HEK293 (cell line): ENCODE data around the gene PALD1.

ENCODE experiments used
- CTCF ChIA-PET: fragments of 350-600 bp; formaldehyde crosslinking; extraction: SDS; loops from one replicate; lab custom pipeline; 2021; ENCODE audit warnings: antibody characterized with exemption; lab: Yijun Ruan, JAX
- POLR2A ChIA-PET: fragments of 300-600 bp; formaldehyde crosslinking; extraction: SDS; loops from one replicate; lab custom pipeline; 2020; ENCODE audit warnings: antibody characterized with exemption, inconsistent platforms; lab: Yijun Ruan, JAX
- H3K27ac ChIP-seq: fragments of 200-500 bp; sonication (Bioruptor generic); 2 replicates; pipeline ENCODE4 v1.5.1; 2014; ENCODE audit warnings: low read depth, low read length, control low read depth, inconsistent platforms; ENCODE audit errors: extremely low read depth
- H3K36me3 ChIP-seq, 2 experiments: fragments of 200-500 bp in 1 of 2; sonication (Bioruptor generic) in 1 of 2; 1 replicate in 1 of 2; 2 replicates in 1 of 2; pipeline ENCODE4 v1.5.1; 2014 to 2017; ENCODE audit warnings: inconsistent platforms in 2 of 2, low read length in 2 of 2; ENCODE audit not compliant: control insufficient read depth in 2 of 2, insufficient read depth in 1 of 2
- H3K4me1 ChIP-seq: fragments of 200-500 bp; sonication (Bioruptor generic); 2 replicates; pipeline ENCODE4 v1.5.1; 2014; ENCODE audit warnings: mild to moderate bottlenecking, low read length, inconsistent platforms; ENCODE audit not compliant: control insufficient read depth, insufficient read depth
- H3K4me3 ChIP-seq: 2 replicates; pipeline ENCODE4 v1.5.1; 2011; ENCODE audit warnings: low read depth, mild to moderate bottlenecking, control low read depth, low read length, moderate library complexity
- H3K9me3 ChIP-seq: fragments of 200-500 bp; sonication (Bioruptor generic); 2 replicates; pipeline ENCODE4 v1.5.1; 2014; ENCODE audit warnings: low read depth, low read length, inconsistent platforms; ENCODE audit not compliant: control insufficient read depth, insufficient read depth
- BCL6B ChIP-seq: fragments of 450-650 bp; formaldehyde crosslinking; IDR thresholded peaks from 2 replicates; pipeline ENCODE4 v1.5.1; 2017; ENCODE audit warnings: missing biosample characterization, missing genetic modification characterization
- SALL2 ChIP-seq: fragments of 450-650 bp; formaldehyde crosslinking; IDR thresholded peaks from 2 replicates; pipeline ENCODE4 v1.5.0; 2017; ENCODE audit warnings: missing biosample characterization, mild to moderate bottlenecking, missing genetic modification characterization, borderline replicate concordance
- SCRT2 ChIP-seq: fragments of 450-650 bp; formaldehyde crosslinking; IDR thresholded peaks from 2 replicates; pipeline ENCODE4 v1.5.1; 2016; ENCODE audit warnings: missing biosample characterization, missing genetic modification characterization
- ZBTB7A ChIP-seq: fragments of 450-650 bp; formaldehyde crosslinking; IDR thresholded peaks from 2 replicates; pipeline ENCODE4 v1.5.1; 2016; ENCODE audit warnings: low read depth, missing biosample characterization, missing genetic modification characterization
- ZFP37 ChIP-seq: fragments of 450-650 bp; formaldehyde crosslinking; IDR thresholded peaks from 2 replicates; pipeline ENCODE4 v1.5.1; 2016; ENCODE audit warnings: missing biosample characterization, missing genetic modification characterization
- ZIC2 ChIP-seq: fragments of 450-650 bp; formaldehyde crosslinking; IDR thresholded peaks from 2 replicates; pipeline ENCODE4 v1.5.1; 2016; ENCODE audit warnings: missing biosample characterization, missing genetic modification characterization
- ZNF112 ChIP-seq: fragments of 450-650 bp; formaldehyde crosslinking; IDR thresholded peaks from 2 replicates; pipeline ENCODE4 v1.5.0; 2017; ENCODE audit warnings: missing biosample characterization, missing genetic modification characterization
- ZNF169 ChIP-seq: fragments of 450-650 bp; formaldehyde crosslinking; IDR thresholded peaks from 2 replicates; pipeline ENCODE4 v1.5.1; 2016; ENCODE audit warnings: missing biosample characterization, missing genetic modification characterization
- ZNF24 ChIP-seq: fragments of 450-650 bp; formaldehyde crosslinking; IDR thresholded peaks from 2 replicates; pipeline ENCODE4 v1.5.1; 2016; ENCODE audit warnings: missing biosample characterization, missing genetic modification characterization
- ZNF341 ChIP-seq: fragments of 450-650 bp; formaldehyde crosslinking; IDR thresholded peaks from 2 replicates; pipeline ENCODE4; 2016; ENCODE audit warnings: low read depth, missing biosample characterization, missing genetic modification characterization
- ZNF354C ChIP-seq: fragments of 450-650 bp; formaldehyde crosslinking; IDR thresholded peaks from 2 replicates; pipeline ENCODE4 v1.5.1; 2016; ENCODE audit warnings: missing biosample characterization, missing genetic modification characterization, low read depth, borderline replicate concordance
- ZNF473 ChIP-seq: fragments of 450-650 bp; formaldehyde crosslinking; IDR thresholded peaks from 2 replicates; pipeline ENCODE4 v1.5.1; 2017; ENCODE audit warnings: missing biosample characterization, missing genetic modification characterization
- ZNF521 ChIP-seq: fragments of 450-650 bp; formaldehyde crosslinking; IDR thresholded peaks from 2 replicates; pipeline ENCODE4 v1.5.1; 2017; ENCODE audit warnings: missing biosample characterization, mild to moderate bottlenecking, missing genetic modification characterization
- ZNF529 ChIP-seq: fragments of 450-650 bp; formaldehyde crosslinking; IDR thresholded peaks from 2 replicates; pipeline ENCODE4 v1.5.1; 2017; ENCODE audit warnings: missing genetic modification characterization, missing biosample characterization; ENCODE audit not compliant: insufficient replicate concordance
- ZNF555 ChIP-seq: fragments of 450-650 bp; formaldehyde crosslinking; conservative IDR thresholded peaks from 2 replicates; pipeline ENCODE4 v1.5.1; 2017; ENCODE audit warnings: missing biosample characterization, mild to moderate bottlenecking, missing genetic modification characterization, inconsistent platforms
- ZNF596 ChIP-seq: fragments of 450-650 bp; IDR thresholded peaks from 2 replicates; pipeline ENCODE4 v1.5.0; 2018; ENCODE audit warnings: missing biosample characterization, mild to moderate bottlenecking, missing genetic modification characterization, moderate library complexity
- ZNF701 ChIP-seq: fragments of 450-650 bp; formaldehyde crosslinking; IDR thresholded peaks from 2 replicates; pipeline ENCODE4 v1.5.1; 2016; ENCODE audit warnings: missing biosample characterization, missing genetic modification characterization
- ZNF747 ChIP-seq: fragments of 450-650 bp; formaldehyde crosslinking; IDR thresholded peaks from 2 replicates; pipeline ENCODE4 v1.5.1; 2016; ENCODE audit warnings: missing biosample characterization, missing genetic modification characterization
- ZNF777 ChIP-seq: fragments of 450-650 bp; formaldehyde crosslinking; IDR thresholded peaks from 2 replicates; pipeline ENCODE4 v1.5.1; 2017; ENCODE audit warnings: missing biosample characterization, missing genetic modification characterization, borderline replicate concordance
- ZNF791 ChIP-seq: fragments of 450-650 bp; formaldehyde crosslinking; IDR thresholded peaks from 2 replicates; pipeline ENCODE4 v1.5.1; 2016; ENCODE audit warnings: missing biosample characterization, missing genetic modification characterization
- TF ChIP-seq, protein P1 (sequence below): fragments of 450-650 bp; formaldehyde crosslinking; IDR thresholded peaks from 2 replicates; pipeline ENCODE4 v1.5.1; 2016; ENCODE audit warnings: missing biosample characterization, missing genetic modification characterization
- TF ChIP-seq, protein P2 (sequence below): fragments of 450-650 bp; formaldehyde crosslinking; IDR thresholded peaks from 2 replicates; pipeline ENCODE4 v1.5.1; 2016; ENCODE audit warnings: missing biosample characterization, missing genetic modification characterization
- TF ChIP-seq, protein P3 (sequence below): fragments of 450-650 bp; formaldehyde crosslinking; IDR thresholded peaks from 2 replicates; pipeline ENCODE4 v1.5.1; 2016; ENCODE audit warnings: missing biosample characterization, missing genetic modification characterization

PALD1 gene

DNA sequence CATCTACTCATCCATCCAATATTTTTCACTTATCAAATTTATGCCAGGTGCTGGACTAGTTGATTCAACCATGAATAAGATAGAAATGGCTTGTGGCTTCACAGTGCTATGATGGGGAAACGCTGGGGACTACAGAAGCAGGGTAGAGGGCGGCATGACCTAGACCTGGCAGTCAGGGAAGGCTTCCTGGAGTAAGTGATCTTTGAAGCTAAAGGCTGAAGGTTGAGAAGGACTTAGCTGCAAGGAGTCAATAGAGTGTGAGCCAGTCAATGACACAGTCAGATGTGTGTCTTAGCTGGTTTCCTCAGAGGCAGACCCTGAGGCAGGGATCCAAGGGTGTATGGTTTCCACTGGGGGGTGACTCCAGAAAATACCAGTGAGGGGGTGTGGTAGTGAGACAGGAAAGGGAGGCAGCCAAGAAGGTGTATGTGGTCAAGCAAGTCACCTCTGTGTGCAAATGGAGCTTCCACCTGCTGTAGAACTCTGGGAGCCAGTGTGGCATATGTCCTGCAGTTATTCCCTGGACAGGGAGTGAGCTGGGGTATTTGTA, 113.7 kb downstream of the PALD1 start:
- H3K9me3 ChIP-seq = no peaks in the 10 kb centered on the region
- H3K36me3 ChIP-seq = no peaks in the 10 kb centered on the region
- no peak overlapping the region for H3K27ac ChIP-seq
- TF ChIP-seq ZFP37 (no peak), ZNF555 (tag by site-specific recombination) (no peak), ZNF529 (tag by site-specific recombination) (no peak), ZNF341 (tag by site-specific recombination) (no peak), ZNF791 (tag by site-specific recombination) (no peak), ZNF747 (tag by site-specific recombination) (no peak), ZNF521 (tag by site-specific recombination) (no peak), ZNF777 (tag by site-specific recombination) (no peak)
- TF ChIP-seq, protein P1, sequence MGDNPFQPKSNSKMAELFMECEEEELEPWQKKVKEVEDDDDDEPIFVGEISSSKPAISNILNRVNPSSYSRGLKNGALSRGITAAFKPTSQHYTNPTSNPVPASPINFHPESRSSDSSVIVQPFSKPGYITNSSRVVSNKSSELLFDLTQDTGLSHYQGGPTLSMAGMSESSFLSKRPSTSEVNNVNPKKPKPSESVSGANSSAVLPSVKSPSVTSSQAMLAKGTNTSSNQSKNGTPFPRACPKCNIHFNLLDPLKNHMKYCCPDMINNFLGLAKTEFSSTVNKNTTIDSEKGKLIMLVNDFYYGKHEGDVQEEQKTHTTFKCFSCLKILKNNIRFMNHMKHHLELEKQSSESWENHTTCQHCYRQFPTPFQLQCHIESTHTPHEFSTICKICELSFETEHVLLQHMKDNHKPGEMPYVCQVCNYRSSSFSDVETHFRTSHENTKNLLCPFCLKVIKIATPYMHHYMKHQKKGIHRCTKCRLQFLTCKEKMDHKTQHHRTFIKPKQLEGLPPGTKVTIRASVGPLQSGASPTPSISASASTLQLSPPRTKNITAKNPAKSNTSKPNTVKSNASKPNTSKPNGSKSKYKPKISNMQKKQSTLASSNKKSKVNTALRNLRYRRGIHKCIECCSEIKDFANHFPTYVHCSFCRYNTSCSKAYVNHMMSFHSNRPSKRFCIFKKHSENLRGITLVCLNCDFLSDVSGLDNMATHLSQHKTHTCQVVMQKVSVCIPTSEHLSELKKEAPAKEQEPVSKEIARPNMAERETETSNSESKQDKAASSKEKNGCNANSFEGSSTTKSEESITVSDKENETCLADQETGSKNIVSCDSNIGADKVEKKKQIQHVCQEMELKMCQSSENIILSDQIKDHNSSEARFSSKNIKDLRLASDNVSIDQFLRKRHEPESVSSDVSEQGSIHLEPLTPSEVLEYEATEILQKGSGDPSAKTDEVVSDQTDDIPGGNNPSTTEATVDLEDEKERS (tag by site-specific recombination) = no peak
- CTCF ChIA-PET = interaction anchor here (0.6 to 1.2 kb wide), 2 partner anchors 9 to 1829 kb away, joined by 3 read pairs; no protein-coding TSS in a partner anchor
- no peaks in the 10 kb centered on the region for H3K4me1 ChIP-seq
- no peak overlapping the region for H3K4me3 ChIP-seq
- POLR2A ChIA-PET = no interaction called here

GRCh38 chr10:70592746-70593512, 114.4 kb downstream of the PALD1 start:
- no peaks in the 10 kb centered on the region for H3K9me3 ChIP-seq
- no peaks in the 10 kb centered on the region for H3K4me1 ChIP-seq
- H3K4me3 ChIP-seq = no peak overlapping the region
- TF ChIP-seq SCRT2 (peak; percentile 22; the same call in 1 of the 2 replicates), ZNF354C (tag by site-specific recombination) (no peak), ZNF24 (no peak)
- ChIA-PET POLR2A (no interaction called here), CTCF (interaction anchor here (0.6 to 1.2 kb wide), 4 partner anchors 9 to 1093 kb away, joined by 3 to 4 read pairs (median 3); no protein-coding TSS in a partner anchor)
- H3K36me3 ChIP-seq = no peaks in the 10 kb centered on the region
- no peak overlapping the region for H3K27ac ChIP-seq

DNA sequence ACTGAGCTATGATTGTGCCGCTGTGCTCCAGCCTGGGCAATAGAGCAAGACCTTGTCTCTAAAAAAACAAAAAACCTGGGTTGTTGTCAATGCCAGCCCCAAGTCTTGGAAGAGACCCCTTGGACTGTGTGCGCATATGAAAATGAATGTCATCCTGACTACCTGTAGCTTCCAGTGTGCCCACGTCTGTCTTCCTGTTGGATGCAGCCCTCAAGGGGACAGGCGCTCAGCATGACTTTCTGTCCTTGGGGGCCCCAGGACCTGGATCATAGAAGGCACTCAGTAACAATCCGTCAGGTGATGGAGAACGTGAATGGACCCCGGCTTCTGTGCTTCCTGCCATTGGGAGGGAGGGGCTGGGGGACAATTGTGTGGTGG, 114.9 kb downstream of the PALD1 start:
- no peaks in the 10 kb centered on the region for H3K36me3 ChIP-seq
- ChIA-PET POLR2A (no interaction called here), CTCF (interaction anchor here (0.6 to 2.1 kb wide), 4 partner anchors 8 to 1093 kb away, joined by 3 to 8 read pairs (median 4); no protein-coding TSS in a partner anchor)
- no peaks in the 10 kb centered on the region for H3K9me3 ChIP-seq
- H3K27ac ChIP-seq = no peak overlapping the region
- no peaks in the 10 kb centered on the region for H3K4me1 ChIP-seq
- H3K4me3 ChIP-seq = no peak overlapping the region
- no peak for TF ChIP-seq ZBTB7A (tag by site-specific recombination)
- TF ChIP-seq ZNF747 (tag by site-specific recombination) = no peak
- TF ChIP-seq, protein P2, sequence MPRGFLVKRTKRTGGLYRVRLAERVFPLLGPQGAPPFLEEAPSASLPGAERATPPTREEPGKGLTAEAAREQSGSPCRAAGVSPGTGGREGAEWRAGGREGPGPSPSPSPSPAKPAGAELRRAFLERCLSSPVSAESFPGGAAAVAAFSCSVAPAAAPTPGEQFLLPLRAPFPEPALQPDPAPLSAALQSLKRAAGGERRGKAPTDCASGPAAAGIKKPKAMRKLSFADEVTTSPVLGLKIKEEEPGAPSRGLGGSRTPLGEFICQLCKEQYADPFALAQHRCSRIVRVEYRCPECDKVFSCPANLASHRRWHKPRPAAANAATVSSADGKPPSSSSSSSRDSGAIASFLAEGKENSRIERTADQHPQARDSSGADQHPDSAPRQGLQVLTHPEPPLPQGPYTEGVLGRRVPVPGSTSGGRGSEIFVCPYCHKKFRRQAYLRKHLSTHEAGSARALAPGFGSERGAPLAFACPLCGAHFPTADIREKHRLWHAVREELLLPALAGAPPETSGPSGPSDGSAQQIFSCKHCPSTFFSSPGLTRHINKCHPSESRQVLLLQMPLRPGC (tag by site-specific recombination) = no peak
- no peak for TF ChIP-seq ZNF169 (tag by site-specific recombination)
- no peak for TF ChIP-seq ZIC2 (tag by site-specific recombination)
- TF ChIP-seq ZNF473 (tag by site-specific recombination) = no peak
- TF ChIP-seq ZNF112 (tag by site-specific recombination) = no peak
- TF ChIP-seq SALL2 (tag by site-specific recombination) = no peak
- TF ChIP-seq, protein P3, sequence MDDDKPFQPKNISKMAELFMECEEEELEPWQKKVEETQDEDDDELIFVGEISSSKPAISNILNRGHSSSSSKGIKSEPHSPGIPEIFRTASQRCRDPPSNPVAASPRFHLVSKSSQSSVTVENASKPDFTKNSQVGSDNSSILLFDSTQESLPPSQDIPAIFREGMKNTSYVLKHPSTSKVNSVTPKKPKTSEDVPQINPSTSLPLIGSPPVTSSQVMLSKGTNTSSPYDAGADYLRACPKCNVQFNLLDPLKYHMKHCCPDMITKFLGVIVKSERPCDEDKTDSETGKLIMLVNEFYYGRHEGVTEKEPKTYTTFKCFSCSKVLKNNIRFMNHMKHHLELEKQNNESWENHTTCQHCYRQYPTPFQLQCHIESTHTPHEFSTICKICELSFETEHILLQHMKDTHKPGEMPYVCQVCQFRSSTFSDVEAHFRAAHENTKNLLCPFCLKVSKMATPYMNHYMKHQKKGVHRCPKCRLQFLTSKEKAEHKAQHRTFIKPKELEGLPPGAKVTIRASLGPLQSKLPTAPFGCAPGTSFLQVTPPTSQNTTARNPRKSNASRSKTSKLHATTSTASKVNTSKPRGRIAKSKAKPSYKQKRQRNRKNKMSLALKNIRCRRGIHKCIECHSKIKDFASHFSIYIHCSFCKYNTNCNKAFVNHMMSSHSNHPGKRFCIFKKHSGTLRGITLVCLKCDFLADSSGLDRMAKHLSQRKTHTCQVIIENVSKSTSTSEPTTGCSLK (tag by site-specific recombination) = no peak
- no peak for TF ChIP-seq ZNF596 (tag by site-specific recombination)
- no peak for TF ChIP-seq BCL6B
- TF ChIP-seq ZNF701 (tag by site-specific recombination) = no peak
